GM12865 (cell line): Measurements from ENCODE around the gene BLOC1S3.

ENCODE experiments used
- DNase-seq: peaks from one replicate; pipeline ENCODE4 v3.0.0; 2010; ENCODE audit warnings: low read depth
- H3K4me3 ChIP-seq: 2 replicates; pipeline ENCODE4 v1.5.1; 2011; ENCODE audit warnings: mild to moderate bottlenecking, low read depth, low read length, control low read depth
- TF ChIP-seq, protein P1 (sequence below): IDR thresholded peaks from 2 replicates; pipeline ENCODE4 v1.5.1; 2011; ENCODE audit warnings: low read length, control low read depth, low read depth, inconsistent platforms; ENCODE audit not compliant: insufficient read depth; ENCODE audit errors: missing control alignments

The BLOC1S3 gene

DNA sequence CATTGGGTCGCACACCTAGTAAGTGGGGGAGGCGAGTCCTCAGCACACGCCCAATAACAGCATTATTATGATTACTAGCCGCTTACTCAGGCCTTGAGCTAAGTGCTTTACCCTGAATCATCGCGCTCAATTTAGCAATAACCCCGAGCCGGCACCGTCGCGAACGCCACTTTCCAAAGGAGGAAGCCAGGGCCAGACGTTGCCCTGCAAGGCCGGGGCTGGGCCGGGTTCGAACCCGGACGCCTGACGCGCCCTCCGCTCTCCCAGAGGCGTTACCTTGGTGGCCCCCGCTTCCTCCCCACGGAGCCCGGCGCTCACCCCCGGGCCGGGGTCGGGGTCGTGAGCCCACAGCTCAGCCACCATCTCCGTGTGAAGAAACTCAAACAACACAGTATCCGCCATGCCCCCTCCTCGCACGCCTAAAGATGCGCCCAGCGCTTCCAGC is 745 bp upstream of the BLOC1S3 start, which contains the start of gene TRAPPC6A:
TRAPPC6A (minus strand) TSS at position 421 of the 445 bp plus-strand sequence; CDS start at position 402, 19 bp downstream.
- no peak for DNase-seq
- TF ChIP-seq, protein P1, sequence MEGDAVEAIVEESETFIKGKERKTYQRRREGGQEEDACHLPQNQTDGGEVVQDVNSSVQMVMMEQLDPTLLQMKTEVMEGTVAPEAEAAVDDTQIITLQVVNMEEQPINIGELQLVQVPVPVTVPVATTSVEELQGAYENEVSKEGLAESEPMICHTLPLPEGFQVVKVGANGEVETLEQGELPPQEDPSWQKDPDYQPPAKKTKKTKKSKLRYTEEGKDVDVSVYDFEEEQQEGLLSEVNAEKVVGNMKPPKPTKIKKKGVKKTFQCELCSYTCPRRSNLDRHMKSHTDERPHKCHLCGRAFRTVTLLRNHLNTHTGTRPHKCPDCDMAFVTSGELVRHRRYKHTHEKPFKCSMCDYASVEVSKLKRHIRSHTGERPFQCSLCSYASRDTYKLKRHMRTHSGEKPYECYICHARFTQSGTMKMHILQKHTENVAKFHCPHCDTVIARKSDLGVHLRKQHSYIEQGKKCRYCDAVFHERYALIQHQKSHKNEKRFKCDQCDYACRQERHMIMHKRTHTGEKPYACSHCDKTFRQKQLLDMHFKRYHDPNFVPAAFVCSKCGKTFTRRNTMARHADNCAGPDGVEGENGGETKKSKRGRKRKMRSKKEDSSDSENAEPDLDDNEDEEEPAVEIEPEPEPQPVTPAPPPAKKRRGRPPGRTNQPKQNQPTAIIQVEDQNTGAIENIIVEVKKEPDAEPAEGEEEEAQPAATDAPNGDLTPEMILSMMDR, result no peak
- peak within 1 kb of the TSS; percentile 94 for H3K4me3 ChIP-seq

DNA sequence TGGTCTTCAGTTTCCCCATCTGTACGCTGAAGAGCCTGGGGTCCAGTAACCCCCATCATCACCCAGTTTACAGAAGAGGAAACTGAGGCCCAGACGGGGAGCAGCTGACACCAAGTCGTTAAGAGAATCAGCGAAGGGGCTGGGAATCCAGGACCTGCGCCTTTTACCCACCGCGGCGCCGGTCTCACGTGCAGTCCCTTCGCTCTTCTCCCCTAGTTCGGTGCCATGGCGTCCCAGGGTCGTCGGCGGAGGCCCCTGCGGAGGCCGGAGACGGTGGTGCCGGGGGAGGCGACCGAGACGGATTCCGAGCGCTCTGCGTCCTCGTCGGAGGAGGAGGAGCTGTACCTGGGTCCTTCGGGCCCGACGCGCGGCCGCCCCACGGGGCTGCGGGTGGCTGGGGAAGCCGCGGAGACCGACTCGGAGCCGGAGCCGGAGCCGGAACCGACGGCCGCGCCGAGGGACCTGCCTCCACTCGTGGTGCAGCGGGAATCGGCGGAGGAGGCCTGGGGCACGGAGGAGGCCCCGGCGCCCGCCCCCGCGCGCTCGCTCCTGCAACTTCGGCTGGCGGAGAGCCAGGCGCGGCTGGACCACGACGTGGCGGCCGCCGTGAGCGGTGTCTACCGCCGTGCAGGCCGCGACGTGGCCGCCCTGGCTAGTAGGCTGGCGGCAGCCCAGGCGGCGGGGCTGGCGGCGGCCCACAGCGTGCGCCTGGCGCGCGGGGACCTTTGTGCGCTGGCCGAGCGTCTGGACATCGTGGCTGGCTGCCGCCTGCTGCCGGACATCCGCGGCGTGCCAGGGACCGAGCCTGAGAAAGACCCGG is 698 bp downstream of the BLOC1S3 start:
- peak; percentile 42 for DNase-seq
- peak overlapping the region; percentile 94 for H3K4me3 ChIP-seq
- TF ChIP-seq, protein P1, result no peak

DNA sequence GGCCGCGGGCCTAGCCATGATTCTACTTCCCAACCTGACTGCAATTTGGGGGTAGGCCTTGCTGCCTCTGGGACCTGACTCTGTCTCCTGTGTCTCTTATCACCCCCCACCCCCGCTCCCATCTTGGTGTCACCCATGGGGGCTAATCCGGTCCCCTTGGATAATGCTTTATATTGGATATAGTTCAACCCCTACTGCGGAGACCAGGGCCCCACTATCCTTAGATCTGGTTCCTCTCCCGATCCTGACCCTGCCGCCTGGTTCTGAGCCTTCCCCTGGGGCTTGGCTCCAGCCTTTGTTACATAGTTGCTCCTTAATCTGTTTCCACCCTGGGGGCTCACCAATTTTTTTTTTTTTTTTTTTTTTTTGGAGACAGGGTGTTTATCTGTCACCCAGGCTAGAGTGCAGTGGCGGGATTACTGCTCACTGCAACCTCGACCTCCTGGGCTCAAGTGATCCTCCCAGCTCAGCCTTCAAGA is 1.3 kb downstream of the BLOC1S3 start:
- H3K4me3 ChIP-seq, result peak overlapping the region; percentile 94
- no peak for DNase-seq
- TF ChIP-seq, protein P1, result no peak

DNA sequence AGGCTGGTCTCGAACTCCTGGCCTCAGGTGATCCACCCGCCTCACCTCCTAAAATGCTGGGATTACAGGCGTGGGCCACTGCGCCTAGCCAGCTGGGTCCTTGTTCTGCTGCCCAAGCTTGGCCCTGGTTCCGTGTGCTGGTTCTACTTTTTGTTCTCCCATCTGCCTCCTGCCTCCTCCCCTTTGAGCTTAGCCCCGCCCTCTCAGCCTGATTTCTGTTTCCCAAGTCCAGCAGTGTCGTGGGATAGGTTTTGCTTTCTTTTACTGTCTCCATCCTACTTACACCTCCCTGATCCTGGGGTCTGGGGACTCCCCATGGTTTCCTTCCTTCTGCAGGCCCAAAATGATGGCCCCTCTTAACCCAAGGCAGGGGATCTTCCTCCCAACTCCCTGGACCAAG is 2.4 kb downstream of the BLOC1S3 start:
- no peak overlapping the region for H3K4me3 ChIP-seq
- TF ChIP-seq, protein P1, result no peak
- DNase-seq, result no peak

DNA sequence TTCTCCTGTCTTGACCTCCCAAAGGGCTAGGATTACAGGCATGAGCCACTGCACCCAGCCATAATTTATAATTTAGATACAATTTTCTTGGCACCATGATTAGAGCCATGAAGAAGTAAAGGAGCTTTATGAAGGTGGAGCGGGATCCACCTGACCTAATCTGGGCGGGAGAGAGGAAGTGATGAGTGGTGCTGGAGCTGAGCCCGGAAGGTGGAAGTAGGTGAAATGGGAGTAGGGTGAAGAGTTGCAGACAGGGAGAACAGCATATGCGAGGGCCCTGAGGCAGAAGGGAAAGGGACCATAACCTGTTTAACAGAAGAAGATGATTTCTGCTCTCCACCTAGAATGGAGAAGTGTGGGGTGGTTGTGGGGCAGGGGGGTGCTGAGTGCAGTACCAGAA is 4.2 kb downstream of the BLOC1S3 start:
- H3K4me3 ChIP-seq, result no peak overlapping the region
- DNase-seq, result no peak
- TF ChIP-seq, protein P1, result no peak

DNA sequence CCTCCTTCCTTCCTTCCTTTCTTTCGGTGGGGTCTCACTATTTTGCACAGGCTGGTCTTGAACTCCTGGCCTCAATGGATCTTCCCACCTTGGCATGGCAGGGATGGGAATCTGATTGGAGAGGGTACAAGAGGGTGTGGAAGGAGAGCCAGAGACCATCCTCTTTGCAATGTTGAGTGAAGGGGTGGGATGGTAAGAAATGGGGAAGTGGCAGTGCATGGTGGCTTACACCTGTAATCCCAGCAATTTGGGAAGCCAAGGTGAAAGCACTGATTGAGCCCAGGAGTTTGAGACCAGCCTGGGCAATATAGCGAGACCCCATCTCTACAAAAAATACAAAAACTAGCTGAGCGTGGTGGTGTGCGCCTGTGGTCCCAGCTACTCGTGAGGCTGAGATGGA is 5.5 kb downstream of the BLOC1S3 start:
- no peak for DNase-seq
- TF ChIP-seq, protein P1, result no peak
- H3K4me3 ChIP-seq, result no peak overlapping the region
